Pancreas (tissue), 10 donors: Measurements from ENCODE around the gene TFDP2. TPM values are rescaled to one million over a fixed set of nuclear protein-coding genes. Genes with fewer than 3 reads are reported as not detected.

Experiments used
- ATAC-seq, 4 donors: fragments of 200-7000 bp; cut with Tn5 transposase; one replicate each; pipeline versions ENCODE4 v1.8.0 to v1.9.1; 2020; ENCODE audit warnings: mild to moderate bottlenecking in 4 of 4, moderate library complexity in 4 of 4
- DNase-seq, 6 donors: peaks; one replicate each; pipeline ENCODE4 v3.0.0-alpha.2; 2020
- FAIRE-seq: peaks from 2 replicates; lab custom pipeline; 2012; peaks lifted over from hg19 to GRCh38; lab: Jason Lieb, UNC
- H3K27ac ChIP-seq, 4 donors: fragments of 200-600 bp; sonication (generic); 1 replicate in 3 of 4; 2 replicates in 1 of 4; pipeline versions ENCODE4 v1.5.0 to v1.8.0; 2020
- H3K27me3 ChIP-seq, 4 donors: fragments of 200-600 bp; one replicate each; pipeline ENCODE4 v1.8.0; 2021
- H3K36me3 ChIP-seq, 3 donors: fragments of 200-600 bp; sonication (generic) in 1 of 3; one replicate each; pipeline versions ENCODE4 v1.5.0 to v1.8.0; 2020 to 2021
- H3K4me1 ChIP-seq, 3 donors: fragments of 200-600 bp; one replicate each; pipeline ENCODE4 v1.8.0; 2021
- H3K4me3 ChIP-seq, 4 donors: fragments of 200-600 bp; sonication (generic) in 2 of 4; one replicate each; pipeline versions ENCODE4 v1.5.0 to v1.8.0; 2020 to 2021
- H3K9me3 ChIP-seq, 4 donors: fragments of 200-600 bp; one replicate each; pipeline ENCODE4 v1.8.0; 2021
- WGBS, 2 donors: extraction: QIAGEN DNeasy Blood & Tissue Kit; methylation state at CpG; one replicate each; pipeline ENCODE4 v1.1.7; 2013; 5-methylcytosine and 5-hydroxymethylcytosine counted together
- intact Hi-C, 3 donors: fragments of 100-400 bp; cut with DNase I; formaldehyde crosslinking; loops; one replicate each; pipeline versions ENCODE4 v1.11.1 to v1.14.2; 2022
- polyA plus RNA-seq, 2 donors: library from polyadenylated mRNA; stranded (reverse); fragments of 200-250 nt; gene quantifications; one replicate each; pipeline ENCODE4 v1.2.3, GENCODE V29; 2013
- total RNA-seq, 6 donors: library from RNA; stranded (reverse); fragmentation: NEBNext Ultra II Directional in 4 of 6; extraction: Animal tissue kit (Norgen Biotek cat#: 25700) in 4 of 6; gene quantifications; one replicate each; pipeline versions ENCODE4 v1.2.1 to v1.2.4, GENCODE V29; 2021 to 2023
- TF ChIP-seq, protein P1 (sequence below), 4 donors: fragments of 200-600 bp; sonication (generic) in 3 of 4; IDR thresholded peaks; one replicate each; pipeline versions ENCODE4 v1.5.0 to v1.8.0; 2021; ENCODE audit warnings: antibody characterized with exemption in 4 of 4
- donor health status: healthy with polysubstance abuse.
- donor health status: DM: no; HTN: no; CAD: no; lungs with moderate emphysema.
- donor health status: DM: no; HTN: no; CAD: no.
- donor health status: control.
- donor health status: control.
- donor health status: Bipolar disorder and iron deficiency.
- donor health status: DM: yes; HTN: yes; CAD: no.
- donor health status: DM: no; HTN: no; CAD: no.
- donor health status: DM: no; HTN: no; CAD: no.
- donor health status: DM: yes; HTN: yes; CAD: no.

The TFDP2 gene
- total and polyA plus RNA-seq, 8 donors: 4.6 to 25.7 (median 16.8) TPM

DNA sequence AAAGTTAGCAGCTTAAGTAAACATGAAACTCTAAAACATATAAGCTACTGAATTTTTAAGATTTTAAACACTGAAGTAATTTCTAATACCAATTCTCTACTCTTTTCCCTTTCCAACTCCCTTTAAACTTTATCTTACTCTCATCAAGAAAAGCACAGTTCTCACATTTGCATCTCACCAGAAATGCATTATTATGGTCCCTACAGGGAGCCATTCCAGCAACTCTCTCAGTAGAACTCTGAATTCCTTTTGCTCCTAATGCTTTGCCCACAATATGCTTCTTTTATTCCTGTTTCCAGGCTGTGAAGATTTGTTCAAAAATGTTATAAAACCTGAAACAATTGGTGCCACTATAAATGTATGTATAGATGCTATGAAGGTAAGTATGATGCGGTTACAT, 83.4 kb downstream of the TFDP2 start:
- TF ChIP-seq, protein P1, sequence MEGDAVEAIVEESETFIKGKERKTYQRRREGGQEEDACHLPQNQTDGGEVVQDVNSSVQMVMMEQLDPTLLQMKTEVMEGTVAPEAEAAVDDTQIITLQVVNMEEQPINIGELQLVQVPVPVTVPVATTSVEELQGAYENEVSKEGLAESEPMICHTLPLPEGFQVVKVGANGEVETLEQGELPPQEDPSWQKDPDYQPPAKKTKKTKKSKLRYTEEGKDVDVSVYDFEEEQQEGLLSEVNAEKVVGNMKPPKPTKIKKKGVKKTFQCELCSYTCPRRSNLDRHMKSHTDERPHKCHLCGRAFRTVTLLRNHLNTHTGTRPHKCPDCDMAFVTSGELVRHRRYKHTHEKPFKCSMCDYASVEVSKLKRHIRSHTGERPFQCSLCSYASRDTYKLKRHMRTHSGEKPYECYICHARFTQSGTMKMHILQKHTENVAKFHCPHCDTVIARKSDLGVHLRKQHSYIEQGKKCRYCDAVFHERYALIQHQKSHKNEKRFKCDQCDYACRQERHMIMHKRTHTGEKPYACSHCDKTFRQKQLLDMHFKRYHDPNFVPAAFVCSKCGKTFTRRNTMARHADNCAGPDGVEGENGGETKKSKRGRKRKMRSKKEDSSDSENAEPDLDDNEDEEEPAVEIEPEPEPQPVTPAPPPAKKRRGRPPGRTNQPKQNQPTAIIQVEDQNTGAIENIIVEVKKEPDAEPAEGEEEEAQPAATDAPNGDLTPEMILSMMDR (IDR thresholded peaks at IDR 0.05): no peak
- ATAC-seq (no peak), FAIRE-seq (no peak), DNase-seq (no peak)
- WGBS, 2 donors: 97 to 100% methylated on average over 1 of the region's 1 CpG
- no peaks in the 10 kb centered on the region for H3K4me1 ChIP-seq
- no peak overlapping the region for H3K4me3 ChIP-seq
- intact Hi-C loops: no loop called here
- H3K9me3 ChIP-seq: no peaks in the 10 kb centered on the region
- no peaks in the 10 kb centered on the region for H3K36me3 ChIP-seq
- no peak overlapping the region for H3K27ac ChIP-seq
- no peaks in the 10 kb centered on the region for H3K27me3 ChIP-seq

DNA sequence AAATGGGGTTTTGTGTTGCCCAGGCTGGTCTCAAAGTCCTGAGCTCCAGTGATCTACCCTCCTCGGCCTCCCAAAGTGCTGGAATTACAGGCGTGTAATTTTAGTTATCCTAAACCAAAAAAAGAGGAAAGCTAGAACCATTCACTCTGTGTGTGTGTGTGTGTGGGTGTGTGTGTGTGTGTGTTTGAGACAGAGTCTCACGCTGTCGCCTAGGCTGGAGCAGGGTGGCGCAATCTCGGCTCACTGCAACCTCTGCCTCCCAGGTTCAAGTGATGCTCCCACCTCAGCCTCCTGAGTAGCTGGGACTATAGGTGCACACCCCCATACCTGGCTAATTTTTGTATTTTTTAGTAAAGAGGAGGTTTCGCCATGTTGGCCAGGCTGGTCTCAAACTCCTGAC, 84.0 kb downstream of the TFDP2 start:
- Histone ChIP-seq H3K4me3 (no peak overlapping the region), H3K4me1 (no peaks in the 10 kb centered on the region), H3K27ac (no peak overlapping the region), H3K36me3 (no peaks in the 10 kb centered on the region), H3K9me3 (no peaks in the 10 kb centered on the region), H3K27me3 (no peaks in the 10 kb centered on the region)
- ATAC-seq: no peak
- FAIRE-seq: no peak
- 95 to 97% methylated on average over 7 of the region's 7 CpGs for WGBS, 2 donors
- intact Hi-C loops: no loop called here
- DNase-seq: no peak
- TF ChIP-seq, protein P1 (IDR thresholded peaks at IDR 0.05): no peak

DNA sequence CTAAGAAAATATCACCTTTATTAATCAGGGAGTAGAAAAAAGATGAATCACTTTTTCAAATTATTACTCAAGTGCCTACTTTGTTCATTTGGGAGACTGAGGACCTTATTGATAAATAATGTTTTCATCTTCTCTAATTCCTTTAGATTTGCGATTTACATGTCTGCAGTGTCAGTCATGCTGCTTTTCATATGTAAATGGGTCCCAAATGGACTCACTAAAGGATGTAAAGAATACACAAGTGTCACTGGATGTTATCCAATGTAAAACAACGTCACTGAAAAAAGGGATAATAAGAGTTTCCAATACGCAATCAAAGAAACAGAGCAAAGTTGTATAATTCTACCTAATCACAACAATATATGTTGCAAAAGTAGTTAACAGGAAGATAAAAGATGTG, 84.9 kb downstream of the TFDP2 start:
- Histone ChIP-seq H3K27ac (no peak overlapping the region), H3K36me3 (no peaks in the 10 kb centered on the region), H3K4me1 (no peaks in the 10 kb centered on the region), H3K9me3 (no peaks in the 10 kb centered on the region), H3K4me3 (no peak overlapping the region), H3K27me3 (no peaks in the 10 kb centered on the region)
- TF ChIP-seq, protein P1 (IDR thresholded peaks at IDR 0.05): no peak
- ATAC-seq: no peak
- DNase-seq: no peak
- no peak for FAIRE-seq
- intact Hi-C loops: no loop called here
- 92 to 95% methylated on average over 3 of the region's 3 CpGs for WGBS, 2 donors

DNA sequence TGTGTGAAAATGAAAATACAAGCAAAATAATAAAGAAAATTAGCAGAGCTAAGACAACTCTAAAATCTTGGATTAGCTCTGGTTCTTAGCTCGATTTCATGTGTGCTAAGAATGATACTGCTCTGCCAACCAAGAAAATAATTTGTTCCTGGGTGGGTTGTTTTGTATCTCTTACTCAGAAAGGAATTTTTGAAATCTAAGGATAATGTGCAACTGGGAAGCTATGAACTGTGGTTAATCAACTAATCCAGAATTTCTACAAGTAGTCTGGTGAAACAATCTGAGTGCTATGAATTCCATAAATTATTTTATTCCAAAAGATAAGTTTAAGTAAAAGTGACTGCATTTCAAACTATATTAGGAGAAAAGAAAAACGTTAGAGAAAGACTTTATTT, 92.0 kb downstream of the TFDP2 start:
- intact Hi-C loops: no loop called here
- no peak for FAIRE-seq
- no peaks in the 10 kb centered on the region for H3K4me1 ChIP-seq
- WGBS, 2 donors: 64 to 71% methylated on average over 2 of the region's 2 CpGs
- no peak for DNase-seq
- no peaks in the 10 kb centered on the region for H3K9me3 ChIP-seq
- no peak overlapping the region for H3K4me3 ChIP-seq
- no peak for ATAC-seq
- H3K27me3 ChIP-seq: no peaks in the 10 kb centered on the region
- TF ChIP-seq, protein P1 (IDR thresholded peaks at IDR 0.05): no peak
- no peaks in the 10 kb centered on the region for H3K36me3 ChIP-seq
- H3K27ac ChIP-seq: no peak overlapping the region

DNA sequence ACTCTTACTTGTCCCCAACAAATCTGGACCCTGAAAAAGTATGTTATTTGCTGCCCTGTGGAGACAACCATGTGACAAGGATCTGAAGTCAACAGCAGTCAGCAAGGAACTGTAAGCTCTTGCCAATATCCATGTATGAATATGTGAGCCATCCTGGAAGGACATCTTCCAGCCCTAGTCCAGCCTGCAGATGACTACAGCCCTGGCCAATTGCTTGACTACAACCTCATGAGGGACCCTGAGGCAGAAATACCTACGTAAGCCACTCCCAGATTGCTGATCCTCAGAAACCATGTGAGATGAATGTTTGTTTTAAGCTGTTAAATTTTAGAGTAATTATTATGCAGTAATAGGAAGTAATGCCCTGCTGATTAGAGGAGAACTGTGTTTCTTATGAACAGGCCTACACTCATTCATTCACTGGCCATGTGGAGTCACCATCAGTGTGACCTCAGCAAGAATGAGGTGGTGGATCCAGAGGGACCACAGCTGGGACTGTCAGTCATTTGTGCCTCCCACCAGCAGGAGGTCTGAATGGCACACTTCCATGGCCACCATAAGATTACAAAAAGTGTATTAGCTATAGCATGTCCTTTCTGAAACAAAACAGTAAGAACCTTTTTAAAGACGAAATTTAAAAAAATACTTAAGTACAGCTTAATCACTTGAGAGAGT, 92.6 kb downstream of the TFDP2 start:
- TF ChIP-seq, protein P1 (IDR thresholded peaks at IDR 0.05): no peak
- FAIRE-seq (no peak), DNase-seq (no peak), ATAC-seq (no peak)
- H3K27me3 ChIP-seq: no peaks in the 10 kb centered on the region
- no peak overlapping the region for H3K27ac ChIP-seq
- intact Hi-C loops: no loop called here
- no peaks in the 10 kb centered on the region for H3K9me3 ChIP-seq
- H3K36me3 ChIP-seq: no peaks in the 10 kb centered on the region
- no peak overlapping the region for H3K4me3 ChIP-seq
- H3K4me1 ChIP-seq: no peaks in the 10 kb centered on the region
- 94 to 95% methylated on average over 2 of the region's 2 CpGs for WGBS, 2 donors
